Glutamatergic neuron (in vitro differentiated cells): ENCODE data around the gene EML1. TPM values are rescaled to one million over a fixed set of nuclear protein-coding genes. Genes with fewer than 3 reads are reported as not detected.

Source experiments
- DNase-seq: peaks from one replicate; pipeline ENCODE4 v3.0.0; 2022
- H3K27ac Mint-ChIP-seq: one replicate; pipeline ENCODE4 v1.8.0; 2020; ENCODE audit warnings: mild to moderate bottlenecking, mixed read lengths, inconsistent platforms; ENCODE audit not compliant: unreplicated experiment
- H3K27me3 Mint-ChIP-seq: one replicate; pipeline ENCODE4 v1.8.0; 2020; ENCODE audit warnings: mild to moderate bottlenecking, moderate library complexity, mixed read lengths, inconsistent platforms; ENCODE audit not compliant: unreplicated experiment
- H3K36me3 Mint-ChIP-seq: one replicate; pipeline ENCODE4 v1.8.0; 2020; ENCODE audit warnings: mild to moderate bottlenecking, mixed read lengths, inconsistent platforms; ENCODE audit not compliant: unreplicated experiment
- H3K4me1 Mint-ChIP-seq: one replicate; pipeline ENCODE4 v1.8.0; 2020; ENCODE audit warnings: mild to moderate bottlenecking, low read depth, mixed read lengths, inconsistent platforms; ENCODE audit not compliant: unreplicated experiment
- H3K4me3 Mint-ChIP-seq: one replicate; pipeline ENCODE4 v1.8.0; 2020; ENCODE audit warnings: mild to moderate bottlenecking, mixed read lengths, inconsistent platforms; ENCODE audit not compliant: unreplicated experiment
- H3K9me3 Mint-ChIP-seq: one replicate; pipeline ENCODE4 v1.8.0; 2020; ENCODE audit warnings: mild to moderate bottlenecking, moderate library complexity, mixed read lengths, inconsistent platforms; ENCODE audit not compliant: unreplicated experiment
- CTCF ChIP-seq: fragments of 200-600 bp; sonication (generic); IDR thresholded peaks from one replicate; pipeline ENCODE4 v1.5.0; 2021; ENCODE audit not compliant: partially characterized antibody, unreplicated experiment
- total RNA-seq: library from RNA; stranded (reverse); fragmentation: NEBNext Ultra II Directional; extraction: Animal tissue kit (Norgen Biotek cat#: 25700); gene quantifications from one replicate; pipeline ENCODE4 v1.2.1, GENCODE V29; 2021; ENCODE audit not compliant: unreplicated experiment

The EML1 gene
- total RNA-seq, 1 donor from 2014 or later: 73.6 TPM

- DNase-seq: peak; percentile 88
- Mint-ChIP-seq H3K4me3 (peak overlapping the region; percentile 83), H3K27me3 (no peaks in the 10 kb centered on the region), H3K9me3 (peaks cover 5% of the 10 kb centered on the region), H3K27ac (peak overlapping the region; percentile 98), H3K36me3 (peaks cover 9% of the 10 kb centered on the region), H3K4me1 (peaks cover 33% of the 10 kb centered on the region)
- no peak for TF ChIP-seq CTCF
These were observed 19.4 kb upstream of the EML1 start for GRCh38 chr14:99773521-99774497.

- Mint-ChIP-seq H3K4me1 (peaks cover 33% of the 10 kb centered on the region), H3K27me3 (no peaks in the 10 kb centered on the region), H3K36me3 (peaks cover 16% of the 10 kb centered on the region), H3K4me3 (peak overlapping the region; percentile 79), H3K27ac (peak overlapping the region; percentile 98), H3K9me3 (peaks cover 5% of the 10 kb centered on the region)
- no peak for DNase-seq
- no peak for TF ChIP-seq CTCF
These were observed 18.5 kb upstream of the EML1 start for GRCh38 chr14:99774556-99775307.

GRCh38 chr14:99775351-99775750 lies 17.9 kb upstream of the EML1 start:
- no peak for DNase-seq
- TF ChIP-seq CTCF: no peak
- Mint-ChIP-seq H3K4me1 (peaks cover 33% of the 10 kb centered on the region), H3K9me3 (peaks cover 5% of the 10 kb centered on the region), H3K36me3 (peaks cover 19% of the 10 kb centered on the region), H3K4me3 (peak overlapping the region; percentile 79), H3K27me3 (no peaks in the 10 kb centered on the region), H3K27ac (peak overlapping the region; percentile 41)

- no peak for DNase-seq
- Mint-ChIP-seq H3K36me3 (peaks cover 21% of the 10 kb centered on the region), H3K4me3 (no peak overlapping the region), H3K9me3 (peaks cover 5% of the 10 kb centered on the region), H3K27ac (no peak overlapping the region), H3K4me1 (peaks cover 24% of the 10 kb centered on the region), H3K27me3 (peaks cover 1% of the 10 kb centered on the region)
- TF ChIP-seq CTCF: no peak
These were observed 15.3 kb upstream of the EML1 start for GRCh38 chr14:99777951-99778350.
